SK-MEL-5 (cell line): ENCODE measurements around the gene KIF12. TPM values are rescaled to one million over a fixed set of nuclear protein-coding genes. Genes with fewer than 3 reads are reported as not detected.

Source experiments
- DNase-seq: peaks from one replicate; pipeline ENCODE4 v3.0.0-alpha.2; 2016; ENCODE audit warnings: low read depth, low spot score
- in situ Hi-C: cut with HindIII; loops from 2 replicates; pipeline ENCODE4 v1.10.0; 2016; ENCODE audit warnings: low sequenced_read_pairs, high pct_unique_total_duplicates, low pct_unique_long_range_greater_than_20kb
- total RNA-seq: library from RNA; depleted of rRNA; stranded (reverse); fragments of >200 nt; shearing (Covaris generic); gene quantifications from 2 replicates; pipeline ENCODE4 v1.2.3, GENCODE V29; 2014

Gene KIF12
- total RNA-seq, 1 experiment from 2014 or later: 0.82 TPM

DNA sequence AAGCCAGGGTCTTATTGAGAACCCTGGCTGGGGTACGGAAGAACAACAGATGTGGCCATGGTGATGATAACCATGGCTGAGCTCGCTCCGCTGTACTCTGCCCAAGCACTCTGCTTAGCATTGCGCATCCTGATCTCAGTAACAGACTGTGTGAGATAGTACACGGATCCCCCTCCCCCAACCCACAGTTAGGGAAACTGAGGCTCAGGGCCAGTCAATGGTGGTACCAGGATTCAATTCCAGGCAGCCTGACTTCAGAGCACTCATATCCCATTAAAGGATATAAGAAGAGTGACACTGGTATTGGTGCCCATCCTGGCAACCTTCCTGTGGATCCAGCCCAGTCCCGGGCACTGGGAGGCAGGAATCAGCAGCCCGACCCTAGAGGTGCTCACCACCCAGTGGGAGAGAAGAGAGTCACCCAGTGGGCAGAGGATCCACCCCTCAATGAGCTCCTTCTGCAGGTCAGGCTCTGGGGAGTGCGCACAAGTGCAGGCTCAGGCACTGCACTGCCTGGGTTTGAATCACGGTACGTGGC is 26.5 kb upstream of the KIF12 start:
- in situ Hi-C loops: no loop called here
- no peak for DNase-seq

DNA sequence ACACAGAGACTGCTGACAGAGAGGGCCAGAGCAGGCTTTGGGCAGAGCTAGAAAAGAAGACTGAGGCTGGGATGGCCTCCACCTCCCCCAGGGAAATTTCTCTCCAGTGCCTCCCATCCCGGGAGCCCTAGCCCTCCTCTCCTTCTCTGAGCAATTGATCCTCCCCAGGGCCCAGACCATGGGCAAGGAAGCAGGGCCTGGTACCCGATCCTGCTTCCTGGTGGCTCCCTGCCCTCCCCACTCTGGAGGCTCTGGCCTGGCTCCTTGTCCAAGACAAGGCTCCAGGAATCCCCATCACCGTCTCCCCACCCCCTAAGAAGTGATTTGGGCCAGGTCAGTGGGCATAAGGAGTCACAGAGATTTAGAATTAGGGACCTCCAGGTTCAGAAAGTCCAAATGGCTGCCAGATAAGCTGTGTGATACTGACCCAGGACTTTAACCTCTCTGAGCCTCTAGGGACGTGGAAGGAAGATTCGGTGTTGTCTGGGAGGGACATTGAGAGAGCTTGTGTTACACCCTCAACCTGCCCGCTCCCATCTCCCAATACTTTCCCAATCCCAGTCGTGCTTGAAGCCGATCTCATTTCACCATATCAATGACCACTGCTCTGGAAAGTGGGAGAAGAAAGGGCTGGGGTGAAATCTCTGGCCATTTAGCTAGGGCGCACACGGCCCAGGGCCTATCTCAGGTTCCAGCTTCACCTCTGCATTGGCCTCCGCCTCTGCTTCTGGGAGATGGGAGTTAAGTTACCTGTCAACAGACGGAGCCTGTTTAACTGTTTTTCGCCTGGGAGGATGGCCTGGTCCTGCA is 25.8 kb upstream of the KIF12 start:
- no peak for DNase-seq
- in situ Hi-C loops: no loop called here

DNA sequence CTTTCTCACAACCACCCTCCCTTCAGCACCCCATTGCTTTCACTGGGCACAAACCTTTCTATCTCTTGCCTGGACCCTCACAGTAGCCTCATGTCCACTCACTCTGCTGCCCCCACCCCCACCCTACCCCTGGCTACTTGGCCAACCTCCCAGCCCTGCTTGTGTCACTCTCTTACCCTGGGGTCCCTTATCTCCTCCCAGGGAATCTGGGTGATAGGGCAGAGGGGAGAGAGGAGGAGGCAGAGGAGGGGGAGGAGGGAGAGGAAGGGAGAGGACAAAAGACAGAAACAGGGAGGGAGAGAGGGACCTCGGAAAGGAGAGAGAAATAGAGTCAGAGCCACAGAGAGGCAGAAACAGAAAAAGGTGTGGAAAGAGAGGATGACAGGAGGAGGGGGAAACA is 25.0 kb upstream of the KIF12 start:
- DNase-seq: no peak
- in situ Hi-C loops: no loop called here

DNA sequence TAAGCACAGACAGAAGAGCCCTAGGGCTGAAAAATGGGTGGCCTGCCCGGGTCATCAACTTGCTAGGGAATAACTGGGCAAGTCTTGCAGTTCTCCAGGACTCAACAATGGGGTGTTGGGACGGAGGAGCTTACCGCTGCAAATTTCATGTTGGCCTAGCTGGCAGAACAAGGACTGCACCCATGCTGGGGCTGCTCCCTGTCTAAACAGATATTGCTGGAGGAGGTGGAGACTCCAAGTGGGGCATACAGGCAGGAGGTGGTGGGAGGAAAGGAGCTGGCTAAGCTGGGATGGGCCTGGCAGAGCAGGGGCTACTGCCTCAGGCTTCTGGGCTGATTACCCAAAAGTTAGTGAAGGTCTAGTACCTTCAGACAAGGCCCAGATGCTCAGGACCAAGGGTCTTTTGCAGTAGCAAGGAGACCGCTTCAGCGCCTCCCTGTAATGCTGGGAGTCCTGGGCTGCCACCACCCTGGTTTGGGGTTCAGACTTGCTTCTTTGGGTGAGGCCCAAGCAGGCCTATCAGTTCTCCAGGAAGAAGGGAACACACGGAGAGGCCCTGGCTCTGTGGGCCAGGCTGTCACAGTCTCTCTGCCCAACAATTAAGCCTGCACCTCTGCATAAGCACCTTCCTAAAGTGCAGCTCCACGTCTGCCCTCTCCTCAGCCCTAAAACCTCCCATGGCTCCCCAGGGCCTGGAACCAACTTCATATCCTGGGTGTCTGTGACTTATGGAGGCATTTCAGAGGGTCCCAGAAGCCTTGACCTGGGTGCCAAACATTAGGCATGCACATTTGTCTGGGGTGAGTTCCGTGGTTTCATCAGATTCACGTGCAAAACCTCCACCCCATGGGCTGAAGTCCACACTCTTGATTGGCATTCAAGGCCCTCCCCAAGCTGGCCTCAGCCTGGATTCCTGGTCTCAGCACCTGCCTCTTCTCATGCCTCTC is 24.2 kb upstream of the KIF12 start:
- in situ Hi-C loops: no loop called here
- no peak for DNase-seq

DNA sequence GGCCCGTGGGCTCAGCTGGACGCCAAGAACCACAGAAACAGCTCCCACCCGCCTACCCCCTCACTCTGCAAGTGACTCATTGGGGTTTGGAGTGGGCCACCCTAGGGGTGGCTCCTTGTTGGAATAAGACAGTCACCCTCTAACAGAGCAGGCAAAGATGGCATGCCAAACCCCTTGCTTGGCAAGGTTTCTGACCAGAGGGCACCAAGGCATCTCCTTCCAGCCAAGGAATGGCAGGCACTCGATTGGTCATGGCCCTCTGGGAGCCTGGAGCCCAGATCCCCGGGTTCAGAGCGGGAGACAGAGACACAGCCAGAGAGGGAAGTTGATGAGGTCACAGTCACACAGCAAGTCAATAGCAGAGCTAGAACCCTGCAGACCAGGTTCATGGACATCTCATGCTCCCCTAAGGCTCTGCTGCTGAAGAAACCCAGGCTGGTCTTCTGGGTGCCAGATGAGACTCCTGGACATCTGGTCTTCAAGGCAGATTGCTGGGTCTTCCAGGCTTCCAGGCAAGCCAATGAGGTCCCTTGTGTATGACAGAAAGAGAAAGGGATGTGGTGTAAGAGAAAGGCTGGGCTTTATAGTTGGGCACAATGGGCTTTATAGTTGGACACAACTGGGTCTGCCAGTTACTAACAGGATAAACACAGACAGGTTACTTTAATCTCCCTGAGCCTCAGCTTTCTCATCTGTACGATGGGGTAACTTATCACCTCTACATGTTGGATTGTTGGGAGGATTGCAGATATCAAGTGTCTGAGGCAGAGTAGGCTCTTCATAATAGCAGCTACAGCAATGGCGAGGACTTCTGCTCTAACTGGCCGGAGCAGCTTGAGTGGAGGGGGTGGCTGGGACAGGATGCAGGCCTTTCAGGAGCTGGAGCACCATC is 23.3 kb upstream of the KIF12 start:
- in situ Hi-C loops: no loop called here
- no peak for DNase-seq

DNA sequence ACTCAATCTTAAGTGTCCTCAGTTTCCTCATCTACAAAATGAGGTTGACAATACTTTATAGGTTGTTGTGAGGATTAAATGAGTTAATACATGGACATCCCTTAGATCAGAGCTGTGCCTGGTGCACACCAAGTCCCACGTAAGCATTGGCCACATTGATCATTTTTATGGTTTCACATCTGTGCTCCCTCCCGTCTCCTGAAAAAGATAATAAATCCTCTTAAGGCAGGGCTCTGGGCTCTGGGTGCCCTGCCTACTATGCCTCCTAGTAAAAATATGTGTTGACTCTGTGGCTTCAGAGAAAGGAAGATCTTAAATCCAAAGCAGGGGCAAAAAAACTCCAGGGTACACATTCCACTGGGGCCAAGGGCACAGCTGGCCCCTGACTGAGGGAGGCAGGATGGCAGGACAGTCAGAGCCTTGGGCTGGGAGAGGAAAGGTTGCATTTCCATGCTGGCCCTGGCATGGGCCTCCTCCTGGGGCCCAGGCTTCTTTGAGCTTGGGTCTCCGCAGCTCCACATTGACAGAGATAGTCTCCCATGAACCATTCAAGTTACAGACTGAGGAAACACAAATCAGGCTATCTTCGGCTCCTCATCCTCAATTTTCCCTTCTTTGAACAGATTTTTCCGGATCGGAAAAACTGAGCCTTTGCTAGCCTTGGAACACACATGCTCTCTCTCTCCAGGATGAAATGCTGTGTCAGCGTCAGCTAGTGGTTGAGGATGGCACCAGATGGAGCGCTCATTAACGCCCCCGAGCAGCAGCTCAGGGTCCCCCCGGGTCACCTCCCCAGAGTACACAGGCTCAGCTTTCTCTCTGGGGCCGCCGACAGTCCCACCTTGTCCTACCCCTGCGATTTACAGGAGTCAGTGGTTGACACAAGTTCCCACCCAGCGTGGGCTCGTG is 22.4 kb upstream of the KIF12 start:
- no peak for DNase-seq
- in situ Hi-C loops: no loop called here

DNA sequence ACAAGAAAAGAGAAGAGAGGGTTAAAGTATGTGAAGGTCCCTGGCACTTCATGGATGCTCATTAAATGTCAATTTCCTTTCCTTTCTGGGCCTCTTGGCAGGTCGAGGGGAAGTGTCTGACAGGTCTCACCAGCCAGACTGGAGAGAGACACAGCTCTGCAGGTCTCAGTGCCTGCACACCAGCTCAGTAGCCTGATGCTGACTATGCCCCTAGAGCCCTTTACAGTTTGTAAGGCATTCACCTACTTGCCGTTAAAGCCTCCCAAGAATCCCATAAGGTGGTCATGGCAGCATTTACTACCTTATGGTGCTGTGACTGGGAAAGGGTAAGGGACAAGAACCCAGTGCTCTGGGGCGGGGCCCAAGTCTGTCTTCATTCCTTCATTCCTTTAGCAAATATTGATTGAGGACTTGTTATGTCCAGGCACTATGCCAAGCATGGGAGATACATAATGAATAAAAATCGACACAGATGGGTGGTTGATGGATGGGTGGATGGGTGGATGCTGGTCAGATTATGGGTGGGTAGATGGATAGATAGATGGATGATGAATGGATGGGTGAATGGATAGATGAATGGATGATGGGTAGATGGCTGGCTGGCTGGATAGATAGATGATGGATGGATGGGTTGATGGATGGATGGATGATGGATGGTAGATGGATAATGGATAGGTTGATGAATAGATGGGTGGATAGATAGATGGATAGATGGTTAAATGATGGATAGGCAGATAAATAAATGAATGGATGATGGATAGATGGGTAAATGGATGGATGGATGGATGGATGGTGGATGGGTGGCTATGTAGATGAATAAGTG is 21.3 kb upstream of the KIF12 start:
- DNase-seq: no peak
- in situ Hi-C loops: no loop called here

DNA sequence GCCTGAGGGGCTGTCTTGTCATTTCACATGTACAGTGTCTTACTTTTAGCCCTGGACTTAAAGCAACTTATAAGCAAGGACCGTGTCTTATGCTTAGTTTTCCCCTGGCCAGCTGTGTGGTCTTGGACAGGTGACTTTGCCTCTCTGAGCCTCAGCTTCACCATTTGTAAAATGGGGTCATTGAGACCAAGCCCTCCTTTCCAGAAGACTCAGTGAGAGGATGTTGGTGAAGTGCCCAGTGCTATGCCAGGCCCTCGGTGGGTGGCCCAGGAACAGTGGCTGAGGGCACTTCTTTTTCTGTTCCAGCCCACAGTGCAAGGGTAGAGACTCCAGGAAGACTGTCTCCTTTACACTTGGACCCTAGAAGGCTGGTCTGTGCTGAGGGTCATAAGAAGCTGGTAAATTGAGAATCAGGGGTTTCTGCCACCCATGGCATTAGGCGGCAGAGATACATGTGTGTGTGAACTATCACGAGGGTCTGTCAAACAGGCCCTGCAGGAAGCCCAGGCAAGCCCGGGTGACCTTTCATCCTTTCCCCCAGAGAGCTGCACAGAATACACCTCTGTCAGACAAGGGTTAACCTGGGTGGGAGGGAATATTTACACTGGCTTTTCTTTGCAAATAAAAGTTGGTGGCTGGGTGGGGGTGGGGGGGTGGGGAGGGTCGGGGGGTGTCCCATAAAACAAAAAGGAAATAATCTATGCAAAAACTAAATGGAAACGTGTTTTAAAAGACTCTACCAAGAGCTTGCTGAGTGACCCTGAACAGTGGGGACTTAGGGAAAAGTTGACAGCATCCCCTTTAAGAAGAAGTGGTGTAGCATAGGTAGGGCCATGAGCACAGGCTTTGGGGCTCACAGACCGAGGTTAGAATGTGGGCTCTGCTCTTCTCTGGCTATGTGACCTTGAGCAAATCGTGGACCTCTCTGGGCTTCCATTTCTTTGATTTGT is 20.4 kb upstream of the KIF12 start:
- no peak for DNase-seq
- in situ Hi-C loops: no loop called here

DNA sequence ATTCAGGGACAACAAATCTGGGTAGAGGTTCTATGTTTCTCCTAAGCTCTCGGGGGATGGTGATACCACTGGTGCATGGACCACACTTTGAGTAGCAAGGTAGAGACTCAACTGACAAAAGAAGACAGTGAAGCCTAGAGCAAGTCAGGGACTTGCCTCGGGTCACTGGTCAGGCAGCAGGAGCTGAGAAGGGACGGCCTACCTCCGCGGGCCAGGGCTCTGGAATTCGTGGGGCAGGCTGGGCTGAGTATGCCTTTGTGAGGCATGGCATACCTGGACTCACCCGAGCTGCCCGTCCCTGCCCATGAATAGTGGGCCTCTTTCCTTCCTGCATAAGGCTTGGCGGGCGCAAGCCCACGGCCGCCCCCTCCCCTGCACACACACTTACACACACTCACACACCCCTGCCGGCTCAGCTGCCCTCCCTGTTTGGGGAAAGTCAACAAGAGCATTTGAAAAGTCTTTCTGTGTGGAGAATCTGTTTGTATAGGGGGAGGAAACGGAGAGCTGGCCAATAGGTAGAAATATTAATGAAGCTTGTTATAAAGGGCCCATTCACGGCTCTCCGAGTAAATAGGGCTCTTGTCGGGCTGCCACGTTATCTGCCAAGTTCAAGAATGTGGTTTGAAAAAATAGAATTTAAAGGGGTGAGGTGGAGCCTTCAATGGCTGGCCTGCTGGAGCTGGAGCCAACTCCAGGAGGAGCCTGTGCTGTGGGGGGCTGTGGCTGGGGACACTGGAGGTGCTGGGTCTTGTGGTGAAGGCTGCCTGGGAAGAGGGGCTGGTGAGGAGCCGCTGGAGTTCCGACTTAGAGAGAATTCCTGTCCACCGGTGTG is 19.1 kb upstream of the KIF12 start:
- in situ Hi-C loops: no loop called here
- peak; percentile 78 for DNase-seq

DNA sequence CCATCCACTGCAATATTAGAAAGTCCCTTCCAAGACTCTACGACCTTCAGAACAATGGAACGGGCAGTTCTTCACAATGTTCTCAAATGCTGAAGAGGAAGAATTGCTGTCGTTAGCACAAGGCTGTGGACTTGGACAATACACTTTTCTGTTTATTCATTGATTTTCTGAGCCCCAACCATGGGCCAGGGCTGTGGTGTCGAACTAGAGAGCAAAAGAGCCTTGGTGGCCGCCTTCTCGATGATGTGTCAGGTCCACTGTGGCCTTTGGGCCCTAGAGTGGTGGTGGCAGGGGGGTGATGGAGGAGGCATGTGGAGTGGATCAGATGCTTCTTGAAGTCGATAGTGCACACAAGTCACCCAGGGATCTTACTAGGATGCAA is 18.5 kb upstream of the KIF12 start:
- in situ Hi-C loops: no loop called here
- no peak for DNase-seq

DNA sequence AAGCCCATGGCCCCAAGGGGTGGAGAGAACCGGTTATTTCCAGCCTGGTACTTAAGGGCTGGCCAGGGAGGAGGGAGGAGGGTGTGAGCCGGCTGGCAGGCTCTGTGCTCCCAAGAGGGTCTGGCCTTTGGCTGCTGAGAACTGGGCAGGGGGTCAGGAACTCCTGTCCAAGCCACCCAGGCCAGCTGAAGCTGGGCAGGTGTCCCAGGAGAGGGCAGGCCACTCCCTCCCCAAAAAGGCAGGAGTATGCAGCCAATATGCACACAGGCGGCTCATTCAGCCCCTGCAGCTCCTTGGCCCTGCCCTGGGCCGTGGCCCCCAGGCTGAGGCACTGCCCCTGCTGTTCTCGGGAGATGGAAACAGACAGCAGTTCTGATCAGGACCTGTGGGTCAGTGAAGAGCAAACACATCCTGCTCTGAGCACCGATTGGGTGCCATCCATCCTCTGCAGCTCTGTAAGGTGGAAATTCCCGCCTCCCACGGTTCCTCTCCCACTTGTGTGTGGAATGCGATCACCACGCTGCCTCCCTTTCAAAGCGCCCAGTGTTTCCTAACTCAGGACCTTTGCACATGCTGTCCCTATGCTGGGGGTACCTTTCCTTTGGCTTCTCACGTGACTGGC is 17.1 kb upstream of the KIF12 start:
- DNase-seq: no peak
- in situ Hi-C loops: no loop called here

DNA sequence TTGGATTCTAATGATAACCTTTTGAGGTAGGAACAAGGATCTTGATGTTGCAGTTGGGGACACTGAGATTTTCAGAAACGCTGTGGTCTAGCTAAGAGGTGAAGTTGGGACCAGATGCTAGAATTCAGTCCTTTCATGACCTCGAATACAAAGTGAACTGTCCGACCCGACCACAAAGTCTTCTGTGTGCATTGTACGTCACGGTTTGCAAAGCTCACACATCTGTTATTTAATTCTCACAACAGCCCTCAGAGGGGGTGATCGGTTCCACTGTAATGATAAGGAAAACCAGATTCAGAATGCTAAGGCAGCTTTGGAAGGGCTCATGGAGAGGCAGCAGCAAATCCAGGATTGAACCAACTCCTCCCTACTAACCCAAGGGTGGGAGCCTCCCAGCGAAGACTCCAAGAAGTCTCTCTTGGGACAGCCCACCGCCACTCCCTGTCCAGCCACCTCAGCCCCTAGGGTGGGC is 16.6 kb upstream of the KIF12 start:
- in situ Hi-C loops: no loop called here

DNA sequence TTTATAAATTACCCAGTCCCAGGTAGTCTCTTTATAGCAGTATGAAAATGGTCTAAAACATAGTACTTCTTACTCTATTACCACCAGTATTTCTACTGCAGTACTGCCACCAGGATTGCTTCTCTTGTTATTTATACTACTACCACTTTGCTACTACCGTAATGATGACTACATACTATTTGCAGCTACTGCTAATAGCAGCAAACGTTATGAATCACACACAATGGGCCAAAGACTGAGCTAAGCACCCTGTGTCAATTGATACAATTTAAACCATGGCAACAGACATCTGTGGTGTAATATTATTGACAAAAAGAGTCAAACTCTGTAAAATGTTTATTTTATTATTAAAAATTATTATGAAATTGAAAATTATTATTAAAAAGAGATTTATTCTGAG is 15.3 kb upstream of the KIF12 start:
- in situ Hi-C loops: no loop called here
- no peak for DNase-seq

More for the DNA sequence above, 16.6 kb upstream of the KIF12 start:
- no peak for DNase-seq
